ENCODE results near the gene ARL3.

ARL3 gene

DNA sequence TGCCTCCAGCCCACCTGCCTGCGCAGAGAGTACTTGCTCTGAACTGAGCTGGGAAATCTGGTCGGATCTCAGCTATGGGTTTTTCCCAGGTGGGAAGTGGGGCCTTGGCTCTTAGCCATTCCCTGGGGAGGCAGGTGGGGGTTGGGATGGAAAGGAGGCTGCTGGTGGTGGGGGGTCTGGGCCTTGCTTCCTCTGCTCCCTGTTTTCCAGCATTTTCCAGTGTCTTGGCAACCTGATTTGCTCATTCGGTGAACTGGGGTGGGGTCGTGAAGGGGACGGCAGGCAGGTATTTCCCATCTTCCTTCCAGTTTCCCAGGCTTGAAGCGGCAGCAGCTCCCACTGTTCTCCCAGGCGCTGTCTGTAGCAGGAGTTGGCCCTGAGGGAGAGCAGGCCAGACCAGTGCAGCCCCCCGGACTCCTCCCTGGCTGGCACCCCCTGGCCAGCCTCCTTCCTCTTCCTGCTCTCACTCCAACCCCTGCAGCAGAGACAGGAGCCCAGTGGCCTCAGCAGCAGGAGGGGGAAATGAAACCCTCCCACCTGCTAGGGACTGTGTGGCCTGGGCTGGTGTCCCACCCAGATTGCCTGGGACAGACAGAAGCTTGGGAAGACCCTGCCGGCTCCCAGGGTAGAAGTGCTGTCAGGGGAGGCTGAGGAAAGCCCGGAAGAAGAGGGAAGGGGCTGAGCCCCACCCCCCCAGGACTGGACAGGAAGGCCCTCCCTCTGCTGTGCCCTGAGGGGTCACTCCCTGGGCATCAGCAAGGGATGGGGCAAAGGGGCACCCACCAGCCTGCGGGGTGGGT, 63.3 kb downstream of the ARL3 start:
- DNase-seq (ENCODE audit: low spot score), result no peak

GRCh38 chr10:102649797-102650654, 64.2 kb downstream of the ARL3 start:
- no peak for DNase-seq (ENCODE audit: low spot score)

- DNase-seq (ENCODE audit: low spot score), result no peak
Measured at GRCh38 chr10:102648889-102649796, 65.1 kb downstream of the ARL3 start.

DNA sequence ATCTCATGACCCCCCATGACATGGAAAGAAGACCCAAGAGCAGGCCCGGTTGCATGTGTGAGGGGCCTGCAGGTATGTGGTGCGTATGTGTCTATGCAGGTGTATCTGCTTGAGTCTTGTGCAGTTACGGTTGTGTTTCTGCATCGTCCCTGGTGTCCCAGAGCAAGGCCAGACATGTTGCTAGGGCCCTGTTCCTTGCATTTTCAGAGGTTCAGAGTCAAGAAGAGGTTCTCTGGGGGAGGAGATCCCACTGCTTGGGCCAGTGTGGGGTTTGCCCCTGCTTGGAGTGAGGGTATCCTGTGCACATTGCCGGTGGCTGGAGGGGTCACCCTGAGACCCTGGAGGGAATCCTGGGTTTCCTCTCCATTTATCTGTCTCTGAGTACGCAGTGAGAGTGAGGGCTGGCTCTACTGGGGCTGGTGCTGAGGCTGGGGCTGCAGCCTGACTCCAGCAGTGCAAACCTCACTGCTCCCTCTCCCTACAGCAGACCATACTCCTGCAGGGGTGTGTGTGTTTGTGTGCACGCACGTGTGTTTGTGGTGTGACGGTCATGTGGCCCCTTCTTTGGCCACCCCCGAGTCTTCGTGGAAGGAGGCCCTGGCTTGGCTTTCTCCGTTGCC, 65.8 kb downstream of the ARL3 start:
- no peak for DNase-seq (ENCODE audit: low spot score)

DNA sequence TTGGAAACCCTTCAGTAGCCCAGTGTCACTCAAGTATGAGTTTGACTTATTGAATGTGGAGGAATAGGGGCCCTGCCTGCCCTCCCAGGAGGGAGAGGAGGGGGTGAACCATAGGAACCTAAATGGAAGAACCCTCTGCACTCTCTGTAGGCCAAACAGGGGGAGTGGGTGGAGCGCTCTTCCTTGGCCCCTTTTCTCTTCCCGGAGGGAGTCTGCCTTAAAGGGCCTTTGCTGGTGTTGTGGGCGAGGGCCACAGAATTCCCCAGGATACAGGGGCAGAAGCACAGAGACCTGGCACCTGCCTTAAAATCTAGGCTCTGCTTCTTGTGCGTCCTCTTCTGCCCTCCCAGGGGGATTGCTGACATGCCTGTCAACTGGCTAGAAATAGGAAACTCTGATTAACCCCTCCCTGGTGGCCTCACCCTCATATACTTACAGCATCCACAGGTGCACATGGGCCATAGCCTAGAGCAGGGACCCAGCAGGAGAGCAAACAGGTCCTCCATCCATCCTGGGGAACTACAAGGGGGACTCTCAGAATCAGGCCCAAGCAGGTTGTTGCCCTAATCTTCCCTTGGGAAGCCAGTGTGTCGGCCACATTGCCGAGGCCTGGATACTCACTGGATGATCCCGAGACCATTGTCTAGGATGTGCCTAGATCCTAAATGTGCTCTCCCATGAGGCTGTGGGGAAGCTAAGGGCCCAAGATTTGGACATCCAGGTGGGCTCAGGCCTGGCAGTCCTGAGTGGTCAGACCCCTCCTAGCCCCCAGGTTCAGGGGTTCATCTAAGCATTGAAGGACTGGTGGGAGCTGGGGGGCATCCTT, 66.5 kb downstream of the ARL3 start:
- DNase-seq (ENCODE audit: low spot score), result no peak

DNA sequence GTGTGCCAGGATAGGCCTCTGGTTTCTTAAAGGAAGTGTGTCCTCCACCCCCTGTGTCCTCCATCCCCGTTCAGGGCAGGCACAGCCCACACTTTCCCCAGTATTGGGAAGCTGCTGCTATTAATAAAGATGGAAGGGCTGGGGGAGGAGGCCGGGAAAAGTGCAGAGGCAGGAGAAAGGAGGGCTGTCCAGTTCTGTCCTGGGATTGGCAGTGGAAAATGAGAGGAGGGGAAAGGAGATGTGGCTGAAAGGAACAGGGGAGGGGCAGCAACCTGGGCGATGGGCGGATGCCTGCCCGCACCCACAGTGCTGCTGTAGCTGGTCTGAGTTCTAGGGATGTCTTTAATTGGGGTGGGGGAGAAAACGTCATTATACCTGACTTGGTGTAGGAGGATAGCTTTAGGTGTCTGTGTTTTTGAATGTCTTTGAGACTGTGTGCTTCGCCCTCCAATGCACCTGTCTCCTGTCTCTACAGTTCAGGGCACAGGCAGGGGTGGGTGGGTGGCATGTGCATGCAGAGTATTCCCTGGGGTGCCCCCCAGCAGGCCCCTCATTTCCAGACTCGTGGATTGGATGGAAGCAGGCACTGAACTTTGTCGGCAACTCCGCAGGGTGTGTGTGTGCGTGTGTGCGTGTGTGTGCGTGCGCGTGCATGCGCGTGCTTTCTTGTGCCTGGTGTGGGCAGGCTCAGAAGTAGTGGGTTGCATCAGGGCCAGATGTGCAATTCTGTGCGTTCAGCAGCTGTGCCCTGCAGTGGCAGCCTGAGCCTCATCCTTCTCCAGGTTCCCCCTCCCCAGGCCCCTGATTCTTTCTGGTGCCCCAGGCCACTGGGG, 67.4 kb downstream of the ARL3 start:
- peak; percentile 83 for DNase-seq (ENCODE audit: low spot score)

- DNase-seq (ENCODE audit: low spot score), result peak; percentile 93
Measured at GRCh38 chr10:102645741-102646609, 68.2 kb downstream of the ARL3 start.

DNA sequence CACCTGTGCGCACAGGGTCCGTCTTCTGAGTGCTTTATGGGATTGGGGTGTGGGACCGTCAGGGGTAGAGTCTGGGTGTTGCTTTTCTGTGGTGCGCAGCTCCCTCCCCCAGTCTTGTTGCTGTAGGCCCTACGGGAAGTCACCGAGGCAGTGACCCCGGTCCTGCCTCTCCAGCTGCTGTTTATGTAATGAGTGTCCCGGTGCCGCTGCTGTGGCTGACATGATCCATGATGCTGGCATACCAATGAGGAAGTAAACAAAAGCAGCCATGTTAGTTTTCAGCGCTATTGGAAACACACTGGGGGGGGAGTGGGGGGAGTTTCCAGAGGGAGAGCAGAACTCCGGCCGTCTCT, 68.8 kb downstream of the ARL3 start:
- DNase-seq (ENCODE audit: low spot score), result no peak

- peak; percentile 82 for DNase-seq (ENCODE audit: low spot score)
Measured at GRCh38 chr10:102644646-102645387, 69.4 kb downstream of the ARL3 start.

GRCh38 chr10:102644066-102644645, 70.0 kb downstream of the ARL3 start, which contains the start of gene TRIM8:
TRIM8 (plus strand) TSS chr10:102644479; CDS start chr10:102644618, 139 bp downstream.
- DNase-seq (ENCODE audit: low spot score), result peak; percentile 81

DNA sequence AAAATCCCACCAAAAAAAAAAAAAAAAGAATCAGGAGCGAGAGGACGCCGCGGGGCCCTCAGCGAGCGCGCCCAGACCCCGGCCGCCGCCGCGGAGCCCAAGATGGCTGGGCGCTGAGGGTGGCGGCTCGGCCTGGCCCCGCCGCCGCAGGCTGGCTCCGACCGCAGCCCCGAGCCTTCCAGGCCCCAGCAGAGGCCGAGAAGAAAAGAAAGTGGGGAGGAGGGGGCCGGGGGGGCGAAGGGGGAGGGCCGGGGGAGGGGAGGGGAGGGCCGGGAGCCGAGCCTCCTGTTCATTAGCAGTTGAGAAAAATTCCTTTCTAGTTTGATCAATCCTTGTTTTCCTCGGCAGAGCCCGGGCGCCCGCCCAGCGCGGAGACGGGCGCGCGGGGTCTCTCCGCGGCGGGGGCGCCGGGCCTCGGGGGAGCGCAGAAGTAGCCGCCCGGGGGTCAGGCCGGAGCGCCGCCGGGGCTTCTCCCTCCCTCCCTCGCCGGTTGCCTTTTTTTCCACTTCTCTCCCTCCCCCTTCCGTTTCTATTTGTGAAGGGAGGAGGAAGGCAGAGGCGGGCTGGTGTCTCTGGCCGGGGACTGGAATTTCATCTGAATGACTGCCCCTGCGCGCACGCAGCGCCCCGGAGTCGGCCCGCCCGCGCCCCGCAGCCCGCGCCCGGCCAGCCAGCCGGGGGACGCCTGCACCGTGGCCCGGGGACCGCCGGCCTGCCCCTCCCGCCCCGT, 70.7 kb downstream of the ARL3 start:
- peak; percentile 89 for DNase-seq (ENCODE audit: low spot score)

GRCh38 chr10:102642736-102643335, 71.4 kb downstream of the ARL3 start:
- DNase-seq (ENCODE audit: low spot score), result peak; percentile 86

DNA sequence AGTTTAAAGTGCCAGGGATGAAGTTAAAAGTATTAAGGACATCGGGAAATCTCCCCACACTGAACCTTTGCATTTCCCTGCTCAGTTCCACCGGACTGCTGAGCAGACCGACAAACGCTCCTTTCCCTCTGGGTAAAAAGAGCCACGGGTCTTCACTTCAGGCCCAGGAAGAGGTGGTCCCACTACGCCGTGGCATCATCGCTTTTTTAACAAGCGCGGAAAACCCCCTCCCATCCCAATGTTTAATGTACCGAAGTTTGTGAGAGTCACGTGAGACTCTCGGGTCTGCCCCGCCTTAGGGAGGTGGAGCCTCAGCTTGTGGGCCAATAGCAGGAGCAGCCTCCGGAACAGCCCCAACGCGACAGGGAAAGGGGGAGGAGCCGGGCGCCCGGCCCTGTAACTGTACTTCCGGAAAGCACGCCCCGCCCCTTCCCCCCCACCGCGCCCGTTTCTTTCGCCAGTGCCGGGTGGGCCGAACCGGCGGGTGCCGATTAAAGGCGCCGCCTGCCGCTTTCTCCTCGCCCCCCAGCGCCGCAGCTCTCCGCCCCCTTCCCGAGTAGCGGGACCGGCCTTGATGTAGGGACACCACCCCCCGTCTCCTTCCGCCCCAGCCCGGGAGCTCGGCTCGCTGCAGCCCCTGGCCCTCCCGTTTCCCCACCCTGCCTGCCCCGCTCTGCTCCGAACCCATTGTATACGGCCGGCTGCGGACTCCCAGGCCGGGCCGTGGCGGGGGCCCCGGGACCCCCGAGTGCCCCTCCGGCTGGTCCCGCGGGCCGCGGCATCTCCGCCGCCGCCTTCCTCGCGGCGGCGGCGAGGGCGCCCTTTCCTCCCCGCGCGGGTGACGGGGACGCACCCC, 72.1 kb downstream of the ARL3 start:
- DNase-seq (ENCODE audit: low spot score), result peak; percentile 99

GRCh38 chr10:102641402-102641801, 72.8 kb downstream of the ARL3 start:
- DNase-seq (ENCODE audit: low spot score), result no peak

DNA sequence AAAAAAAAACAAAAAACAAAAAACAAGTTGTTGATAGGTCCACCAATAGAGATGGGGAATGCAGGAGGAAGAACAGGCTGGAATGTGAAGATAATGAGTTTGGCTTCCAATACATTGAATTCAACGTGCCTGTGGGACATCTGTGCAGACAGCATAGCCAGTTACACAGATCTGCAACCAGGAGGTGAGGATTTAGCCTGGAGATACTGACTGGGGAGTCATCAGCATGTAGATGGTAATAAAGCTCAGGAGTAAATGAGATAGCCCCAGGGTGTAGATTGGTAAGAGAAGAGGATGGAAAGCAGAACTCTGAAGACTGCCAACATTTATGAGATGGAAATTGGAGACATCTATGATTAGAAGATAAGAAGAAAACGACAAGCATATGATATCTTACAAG, 74.7 kb downstream of the ARL3 start:
- no peak for DNase-seq (ENCODE audit: low spot score)

DNA sequence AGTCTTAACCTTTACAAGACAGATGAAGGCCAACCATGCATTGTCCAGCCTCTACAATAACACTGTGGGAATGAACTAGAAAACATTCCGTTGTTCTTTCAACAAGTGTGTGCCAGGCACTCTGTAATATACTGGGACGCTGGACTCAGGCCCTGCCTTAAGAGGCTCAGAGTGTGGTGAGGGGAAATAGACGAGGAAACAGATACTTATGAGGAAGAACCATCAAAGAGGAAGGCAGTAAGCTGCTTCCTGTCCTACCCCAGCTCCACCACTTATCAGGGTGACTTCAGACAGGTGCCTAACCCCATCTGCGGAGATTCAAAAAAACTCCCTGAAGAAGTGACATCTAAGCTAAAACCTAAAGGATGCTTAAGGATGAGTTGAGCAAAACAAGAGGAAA, 78.8 kb downstream of the ARL3 start:
- DNase-seq (ENCODE audit: low spot score), result no peak
